ENCODE measurements around the gene POU1F1.

DNA sequence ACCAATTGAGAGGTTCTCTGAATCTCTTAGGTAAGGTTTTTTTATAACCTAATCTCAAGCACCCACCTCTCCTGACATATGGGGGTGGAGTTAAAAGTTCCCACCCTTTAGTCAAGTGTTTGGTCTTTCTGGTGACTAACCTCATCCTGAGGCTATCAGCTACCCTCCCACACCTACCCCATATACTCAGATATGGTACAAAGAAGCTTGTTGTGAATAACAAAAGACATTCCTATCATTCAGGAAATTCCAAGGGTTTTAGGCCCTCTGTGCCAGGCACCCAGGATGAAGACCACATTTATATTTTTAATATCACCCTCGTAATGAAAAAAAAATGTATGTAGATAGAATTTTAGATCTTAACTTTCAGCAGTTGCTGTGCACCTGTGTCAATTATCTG is 40.3 kb downstream of the POU1F1 start:
- TF ChIP-seq MZF1 (tag by site-specific recombination; IDR thresholded peaks at IDR 0.05; ENCODE audit: borderline replicate concordance) (no peak), ZNF391 (tag by site-specific recombination; IDR thresholded peaks at IDR 0.05; ENCODE audit: borderline replicate concordance, low read depth) (no peak), ZNF776 (tag by site-specific recombination; IDR thresholded peaks at IDR 0.05; ENCODE audit: borderline replicate concordance) (no peak), HOXA7 (CRISPR knock-in tag; IDR thresholded peaks at IDR 0.05; ENCODE audit: borderline replicate concordance) (no peak), ZNF843 (tag by site-specific recombination; IDR thresholded peaks at IDR 0.05) (no peak), ZSCAN16 (tag by site-specific recombination; IDR thresholded peaks at IDR 0.05) (no peak)
- TF ChIP-seq, protein P1, sequence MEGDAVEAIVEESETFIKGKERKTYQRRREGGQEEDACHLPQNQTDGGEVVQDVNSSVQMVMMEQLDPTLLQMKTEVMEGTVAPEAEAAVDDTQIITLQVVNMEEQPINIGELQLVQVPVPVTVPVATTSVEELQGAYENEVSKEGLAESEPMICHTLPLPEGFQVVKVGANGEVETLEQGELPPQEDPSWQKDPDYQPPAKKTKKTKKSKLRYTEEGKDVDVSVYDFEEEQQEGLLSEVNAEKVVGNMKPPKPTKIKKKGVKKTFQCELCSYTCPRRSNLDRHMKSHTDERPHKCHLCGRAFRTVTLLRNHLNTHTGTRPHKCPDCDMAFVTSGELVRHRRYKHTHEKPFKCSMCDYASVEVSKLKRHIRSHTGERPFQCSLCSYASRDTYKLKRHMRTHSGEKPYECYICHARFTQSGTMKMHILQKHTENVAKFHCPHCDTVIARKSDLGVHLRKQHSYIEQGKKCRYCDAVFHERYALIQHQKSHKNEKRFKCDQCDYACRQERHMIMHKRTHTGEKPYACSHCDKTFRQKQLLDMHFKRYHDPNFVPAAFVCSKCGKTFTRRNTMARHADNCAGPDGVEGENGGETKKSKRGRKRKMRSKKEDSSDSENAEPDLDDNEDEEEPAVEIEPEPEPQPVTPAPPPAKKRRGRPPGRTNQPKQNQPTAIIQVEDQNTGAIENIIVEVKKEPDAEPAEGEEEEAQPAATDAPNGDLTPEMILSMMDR (tag by site-specific recombination; IDR thresholded peaks at IDR 0.05): no peak
- TF ChIP-seq, protein P2, sequence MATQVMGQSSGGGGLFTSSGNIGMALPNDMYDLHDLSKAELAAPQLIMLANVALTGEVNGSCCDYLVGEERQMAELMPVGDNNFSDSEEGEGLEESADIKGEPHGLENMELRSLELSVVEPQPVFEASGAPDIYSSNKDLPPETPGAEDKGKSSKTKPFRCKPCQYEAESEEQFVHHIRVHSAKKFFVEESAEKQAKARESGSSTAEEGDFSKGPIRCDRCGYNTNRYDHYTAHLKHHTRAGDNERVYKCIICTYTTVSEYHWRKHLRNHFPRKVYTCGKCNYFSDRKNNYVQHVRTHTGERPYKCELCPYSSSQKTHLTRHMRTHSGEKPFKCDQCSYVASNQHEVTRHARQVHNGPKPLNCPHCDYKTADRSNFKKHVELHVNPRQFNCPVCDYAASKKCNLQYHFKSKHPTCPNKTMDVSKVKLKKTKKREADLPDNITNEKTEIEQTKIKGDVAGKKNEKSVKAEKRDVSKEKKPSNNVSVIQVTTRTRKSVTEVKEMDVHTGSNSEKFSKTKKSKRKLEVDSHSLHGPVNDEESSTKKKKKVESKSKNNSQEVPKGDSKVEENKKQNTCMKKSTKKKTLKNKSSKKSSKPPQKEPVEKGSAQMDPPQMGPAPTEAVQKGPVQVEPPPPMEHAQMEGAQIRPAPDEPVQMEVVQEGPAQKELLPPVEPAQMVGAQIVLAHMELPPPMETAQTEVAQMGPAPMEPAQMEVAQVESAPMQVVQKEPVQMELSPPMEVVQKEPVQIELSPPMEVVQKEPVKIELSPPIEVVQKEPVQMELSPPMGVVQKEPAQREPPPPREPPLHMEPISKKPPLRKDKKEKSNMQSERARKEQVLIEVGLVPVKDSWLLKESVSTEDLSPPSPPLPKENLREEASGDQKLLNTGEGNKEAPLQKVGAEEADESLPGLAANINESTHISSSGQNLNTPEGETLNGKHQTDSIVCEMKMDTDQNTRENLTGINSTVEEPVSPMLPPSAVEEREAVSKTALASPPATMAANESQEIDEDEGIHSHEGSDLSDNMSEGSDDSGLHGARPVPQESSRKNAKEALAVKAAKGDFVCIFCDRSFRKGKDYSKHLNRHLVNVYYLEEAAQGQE (tag by site-specific recombination; IDR thresholded peaks at IDR 0.05): no peak
- TF ChIP-seq, protein P3, sequence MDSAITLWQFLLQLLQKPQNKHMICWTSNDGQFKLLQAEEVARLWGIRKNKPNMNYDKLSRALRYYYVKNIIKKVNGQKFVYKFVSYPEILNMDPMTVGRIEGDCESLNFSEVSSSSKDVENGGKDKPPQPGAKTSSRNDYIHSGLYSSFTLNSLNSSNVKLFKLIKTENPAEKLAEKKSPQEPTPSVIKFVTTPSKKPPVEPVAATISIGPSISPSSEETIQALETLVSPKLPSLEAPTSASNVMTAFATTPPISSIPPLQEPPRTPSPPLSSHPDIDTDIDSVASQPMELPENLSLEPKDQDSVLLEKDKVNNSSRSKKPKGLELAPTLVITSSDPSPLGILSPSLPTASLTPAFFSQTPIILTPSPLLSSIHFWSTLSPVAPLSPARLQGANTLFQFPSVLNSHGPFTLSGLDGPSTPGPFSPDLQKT (IDR thresholded peaks at IDR 0.05; ENCODE audit: borderline replicate concordance, low read depth, low read length): no peak
- TF ChIP-seq, protein P4, sequence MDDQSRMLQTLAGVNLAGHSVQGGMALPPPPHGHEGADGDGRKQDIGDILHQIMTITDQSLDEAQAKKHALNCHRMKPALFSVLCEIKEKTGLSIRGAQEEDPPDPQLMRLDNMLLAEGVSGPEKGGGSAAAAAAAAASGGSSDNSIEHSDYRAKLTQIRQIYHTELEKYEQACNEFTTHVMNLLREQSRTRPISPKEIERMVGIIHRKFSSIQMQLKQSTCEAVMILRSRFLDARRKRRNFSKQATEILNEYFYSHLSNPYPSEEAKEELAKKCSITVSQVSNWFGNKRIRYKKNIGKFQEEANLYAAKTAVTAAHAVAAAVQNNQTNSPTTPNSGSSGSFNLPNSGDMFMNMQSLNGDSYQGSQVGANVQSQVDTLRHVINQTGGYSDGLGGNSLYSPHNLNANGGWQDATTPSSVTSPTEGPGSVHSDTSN (CRISPR knock-in tag; IDR thresholded peaks at IDR 0.05): no peak

All from HEK293 (cell line).